Kidney capillary endothelial cell (primary cell): Measurements from ENCODE around the gene ADARB2.

Source experiments
- DNase-seq: peaks from one replicate; pipeline ENCODE4 v3.0.0-alpha.2; 2018; ENCODE audit warnings: low spot score

Gene ADARB2

GRCh38 chr10:1594372-1595241 lies 142.7 kb downstream of the ADARB2 start:
- no peak for DNase-seq

GRCh38 chr10:1591742-1592141 lies 145.6 kb downstream of the ADARB2 start:
- no peak for DNase-seq

GRCh38 chr10:1591045-1591444 lies 146.3 kb downstream of the ADARB2 start:
- no peak for DNase-seq

- no peak for DNase-seq
Observed at GRCh38 chr10:1589257-1589656, 148.1 kb downstream of the ADARB2 start.

GRCh38 chr10:1582739-1583138 lies 154.6 kb downstream of the ADARB2 start:
- DNase-seq: no peak

GRCh38 chr10:1581189-1581588 lies 156.1 kb downstream of the ADARB2 start:
- DNase-seq: no peak

- DNase-seq: no peak
Observed at GRCh38 chr10:1579671-1580070, 157.7 kb downstream of the ADARB2 start.

GRCh38 chr10:1579141-1579491 lies 158.2 kb downstream of the ADARB2 start:
- no peak for DNase-seq

- DNase-seq: no peak
Observed at GRCh38 chr10:1578392-1579140, 158.8 kb downstream of the ADARB2 start.

GRCh38 chr10:1577945-1578344 lies 159.4 kb downstream of the ADARB2 start:
- no peak for DNase-seq

- no peak for DNase-seq
Observed at GRCh38 chr10:1577373-1577770, 160.0 kb downstream of the ADARB2 start.

- DNase-seq: no peak
Observed at GRCh38 chr10:1576467-1577372, 160.6 kb downstream of the ADARB2 start.

- no peak for DNase-seq
Observed at GRCh38 chr10:1575481-1576244, 161.7 kb downstream of the ADARB2 start.

GRCh38 chr10:1574719-1575118 lies 162.6 kb downstream of the ADARB2 start:
- DNase-seq: no peak

- DNase-seq: no peak
Observed at GRCh38 chr10:1573981-1574380, 163.3 kb downstream of the ADARB2 start.

GRCh38 chr10:1573334-1573969 lies 163.9 kb downstream of the ADARB2 start:
- DNase-seq: no peak

- no peak for DNase-seq
Observed at GRCh38 chr10:1572519-1573333, 164.6 kb downstream of the ADARB2 start.

- DNase-seq: no peak
Observed at GRCh38 chr10:1571587-1572237, 165.6 kb downstream of the ADARB2 start.

- DNase-seq: no peak
Observed at GRCh38 chr10:1570416-1571051, 166.8 kb downstream of the ADARB2 start.
